Activated CD8-positive, alpha-beta memory T cell treated with anti-CD3 and anti-CD28 coated beads, Interleukin-2, amount 50 U/mL, for 4 hours (primary cell): Measurements from ENCODE around the gene LSM7.

Experiments
- DNase-seq: peaks from one replicate; pipeline ENCODE4 v3.0.0-alpha.2; 2020

The LSM7 gene

GRCh38 chr19:2328401-2329148 lies at the start of gene LSM7, which contains the start of gene SPPL2B:
Gene LSM7, minus strand, starts transcription at chr19:2328586. Its CDS starts 20 bp downstream, at chr19:2328566.
Gene SPPL2B, plus strand, starts transcription at chr19:2328684. Its CDS starts 26 bp downstream, at chr19:2328710.
- DNase-seq = peak; percentile 93

GRCh38 chr19:2376784-2377519 lies 48.6 kb upstream of the LSM7 start:
- DNase-seq = no peak

GRCh38 chr19:2375353-2376121 lies 47.2 kb upstream of the LSM7 start:
- no peak for DNase-seq

GRCh38 chr19:2374808-2375207 lies 46.4 kb upstream of the LSM7 start:
- DNase-seq = no peak

GRCh38 chr19:2372076-2372612 lies 43.8 kb upstream of the LSM7 start:
- no peak for DNase-seq

- no peak for DNase-seq
Measured at GRCh38 chr19:2371656-2372055, 43.3 kb upstream of the LSM7 start.

GRCh38 chr19:2365201-2365970 lies 37.0 kb upstream of the LSM7 start:
- no peak for DNase-seq

GRCh38 chr19:2363419-2363818 lies 35.0 kb upstream of the LSM7 start:
- no peak for DNase-seq

GRCh38 chr19:2362970-2363300 lies 34.5 kb upstream of the LSM7 start:
- DNase-seq = no peak

GRCh38 chr19:2362046-2362969 lies 33.9 kb upstream of the LSM7 start:
- DNase-seq = no peak

- no peak for DNase-seq
Measured at GRCh38 chr19:2361246-2362045, 33.1 kb upstream of the LSM7 start.

- no peak for DNase-seq
Measured at GRCh38 chr19:2360833-2361232, 32.4 kb upstream of the LSM7 start.

GRCh38 chr19:2359992-2360685 lies 31.8 kb upstream of the LSM7 start, which contains the start of gene TMPRSS9:
Gene TMPRSS9, plus strand, starts transcription at chr19:2360265. Its CDS starts 29,521 bp downstream, at chr19:2389786.
- no peak for DNase-seq

- no peak for DNase-seq
Measured at GRCh38 chr19:2358548-2359173, 30.3 kb upstream of the LSM7 start.

- DNase-seq = no peak
Measured at GRCh38 chr19:2357279-2358206, 29.2 kb upstream of the LSM7 start.

GRCh38 chr19:2356036-2356646 lies 27.8 kb upstream of the LSM7 start:
- no peak for DNase-seq

- no peak for DNase-seq
Measured at GRCh38 chr19:2355168-2356035, 27.0 kb upstream of the LSM7 start.
